ENCODE results near the gene CGREF1.

DNA sequence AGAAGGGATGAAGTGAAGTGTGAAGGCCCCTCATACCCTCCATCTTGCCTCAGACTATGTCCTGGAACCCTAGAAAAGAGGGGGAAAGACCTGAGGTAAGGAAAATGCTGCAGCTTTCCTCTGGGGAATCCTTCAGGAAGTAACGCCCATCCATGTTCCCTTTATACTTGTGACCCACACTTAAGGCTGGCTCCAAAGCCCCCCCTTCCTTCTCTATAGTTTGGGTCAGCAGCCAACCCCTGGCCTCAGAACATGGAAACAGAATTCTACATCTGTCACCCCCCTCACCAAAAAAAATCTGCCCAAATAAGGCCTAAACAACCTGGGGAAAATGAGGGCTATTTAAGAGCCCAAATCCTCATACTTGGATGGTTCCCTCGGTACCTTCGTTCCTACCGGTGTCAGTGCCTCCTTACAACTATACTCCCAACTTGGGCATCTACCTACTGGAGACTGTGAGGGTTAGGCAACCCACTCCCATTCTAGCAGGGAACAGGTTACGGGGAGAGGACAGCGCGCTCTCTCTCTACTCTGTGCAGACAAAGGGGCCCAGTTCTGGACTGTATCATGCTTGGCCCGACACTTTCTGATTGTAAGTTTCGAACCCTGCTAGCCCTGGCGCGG, 48.2 kb downstream of the CGREF1 start:
- TF ChIP-seq POLR2AphosphoS5 (IDR thresholded peaks at IDR 0.05; ENCODE audit: low read depth) = no peak
- TF ChIP-seq, protein P1, sequence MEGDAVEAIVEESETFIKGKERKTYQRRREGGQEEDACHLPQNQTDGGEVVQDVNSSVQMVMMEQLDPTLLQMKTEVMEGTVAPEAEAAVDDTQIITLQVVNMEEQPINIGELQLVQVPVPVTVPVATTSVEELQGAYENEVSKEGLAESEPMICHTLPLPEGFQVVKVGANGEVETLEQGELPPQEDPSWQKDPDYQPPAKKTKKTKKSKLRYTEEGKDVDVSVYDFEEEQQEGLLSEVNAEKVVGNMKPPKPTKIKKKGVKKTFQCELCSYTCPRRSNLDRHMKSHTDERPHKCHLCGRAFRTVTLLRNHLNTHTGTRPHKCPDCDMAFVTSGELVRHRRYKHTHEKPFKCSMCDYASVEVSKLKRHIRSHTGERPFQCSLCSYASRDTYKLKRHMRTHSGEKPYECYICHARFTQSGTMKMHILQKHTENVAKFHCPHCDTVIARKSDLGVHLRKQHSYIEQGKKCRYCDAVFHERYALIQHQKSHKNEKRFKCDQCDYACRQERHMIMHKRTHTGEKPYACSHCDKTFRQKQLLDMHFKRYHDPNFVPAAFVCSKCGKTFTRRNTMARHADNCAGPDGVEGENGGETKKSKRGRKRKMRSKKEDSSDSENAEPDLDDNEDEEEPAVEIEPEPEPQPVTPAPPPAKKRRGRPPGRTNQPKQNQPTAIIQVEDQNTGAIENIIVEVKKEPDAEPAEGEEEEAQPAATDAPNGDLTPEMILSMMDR (IDR thresholded peaks at IDR 0.05; ENCODE audit: insufficient read depth, low read length) = no peak
- no peak for TF ChIP-seq GABPA (IDR thresholded peaks at IDR 0.05; ENCODE audit: low read depth)

All from HL-60 (cell line).